ENCODE measurements around the gene RGS19.

RGS19 gene

GRCh38 chr20:64064145-64064698 is 15.1 kb downstream of the RGS19 start:
- no peak for DNase-seq (ENCODE audit: low read depth, low spot score)

DNA sequence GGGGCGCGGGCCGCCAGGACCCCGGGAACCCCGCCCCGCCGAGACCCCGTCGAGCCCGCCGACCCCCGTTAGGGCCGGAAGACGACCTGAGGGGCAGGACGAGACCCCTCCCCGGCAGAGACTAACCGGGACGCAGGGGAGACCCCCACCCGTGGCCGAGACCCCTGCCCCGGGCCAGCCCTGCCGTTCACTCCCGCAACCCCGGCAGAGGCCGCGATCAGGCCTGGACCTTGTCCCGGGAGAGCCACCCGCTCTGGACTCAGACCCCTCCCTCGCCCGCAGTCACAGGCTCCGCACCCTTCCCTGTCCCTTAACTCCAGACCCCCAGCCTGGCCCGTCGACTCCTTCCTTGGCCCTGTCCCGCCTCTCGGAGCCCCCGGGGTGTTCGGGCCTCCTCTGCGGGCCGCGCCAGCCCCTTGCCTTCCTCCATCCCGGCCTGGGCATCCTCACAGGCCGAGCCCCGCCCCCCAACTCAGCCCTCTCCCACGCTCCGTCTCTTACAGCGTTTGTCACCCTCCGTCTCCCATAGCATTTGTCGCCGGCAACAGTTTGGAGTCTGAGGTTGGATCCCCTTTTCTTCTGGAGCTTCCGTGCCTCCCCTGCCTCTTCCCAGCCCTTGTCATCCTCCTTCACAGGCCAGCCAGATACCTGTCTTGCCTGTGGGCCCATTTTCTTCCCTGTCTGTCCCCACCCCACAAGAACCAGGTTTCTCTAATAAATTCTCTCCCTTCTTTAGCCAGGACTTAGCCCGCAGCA is 15.8 kb downstream of the RGS19 start:
- no peak for DNase-seq (ENCODE audit: low read depth, low spot score)

DNA sequence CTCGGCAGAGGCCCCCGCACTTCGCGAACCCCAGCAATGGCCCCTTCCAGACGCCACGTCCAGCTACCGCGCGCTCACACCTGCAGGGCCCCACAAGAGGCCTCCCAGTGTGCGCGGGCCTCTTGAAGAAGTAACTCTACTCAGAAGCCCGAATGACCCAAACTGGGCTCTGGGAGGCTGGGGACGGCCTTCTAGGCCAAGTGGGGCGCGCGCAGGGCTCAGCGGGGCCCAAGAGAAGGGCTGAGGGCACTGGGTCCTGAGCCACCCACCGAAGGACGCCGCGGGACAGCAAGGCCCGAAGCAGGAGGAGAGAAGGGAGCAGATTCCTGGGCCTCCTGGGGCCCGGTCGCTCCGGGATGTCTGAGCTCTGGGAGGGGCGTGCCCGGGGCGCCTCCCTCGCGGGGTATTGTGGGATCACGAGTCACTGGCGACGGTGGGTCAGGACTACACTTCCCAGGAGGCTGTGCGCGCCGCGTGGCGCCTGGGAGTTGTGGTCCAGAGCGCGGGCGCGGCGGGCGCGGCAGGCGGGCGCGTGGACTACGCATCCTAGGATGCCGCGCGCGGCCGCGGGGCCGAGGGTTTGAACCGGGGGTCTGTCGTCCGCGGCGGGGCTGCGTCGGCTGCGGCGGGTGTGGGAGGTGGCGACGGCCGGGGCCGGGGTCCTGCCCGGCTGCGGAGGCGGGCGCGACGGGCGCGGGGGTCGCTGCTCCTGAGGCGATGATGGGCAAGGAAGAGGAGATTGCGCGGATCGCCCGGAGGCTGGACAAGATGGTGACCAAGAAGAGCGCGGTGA is 16.5 kb downstream of the RGS19 start, which contains the start of gene TCEA2:
TCEA2 (plus strand) TSS at position 603 of the 793 bp plus-strand sequence; CDS start at position 718, 115 bp downstream.
- peak; percentile 78 for DNase-seq (ENCODE audit: low read depth, low spot score)

- DNase-seq (ENCODE audit: low read depth, low spot score) = no peak
These were observed 17.1 kb downstream of the RGS19 start for GRCh38 chr20:64062276-64062595.

DNA sequence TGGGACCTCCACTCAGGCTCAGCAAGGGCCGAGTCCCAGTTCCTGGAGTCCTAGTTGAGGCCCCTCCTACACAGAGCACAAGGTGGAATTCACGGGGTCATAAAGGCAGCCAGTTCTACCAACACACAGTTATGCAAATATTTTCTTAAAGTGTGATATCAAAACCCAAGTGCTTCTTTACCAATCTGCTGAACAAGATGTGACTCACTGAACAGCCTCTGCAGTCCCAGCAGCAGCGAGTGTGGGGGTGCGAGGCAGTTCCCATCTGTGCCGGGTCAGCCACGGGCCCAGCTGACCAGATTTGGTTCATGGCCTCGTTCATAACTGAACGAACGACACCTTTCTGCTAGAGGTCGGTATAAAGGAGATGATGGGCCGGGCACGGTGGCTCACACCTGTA is 20.8 kb downstream of the RGS19 start:
- no peak for DNase-seq (ENCODE audit: low read depth, low spot score)

GRCh38 chr20:64057628-64058498 is 21.5 kb downstream of the RGS19 start:
- DNase-seq (ENCODE audit: low read depth, low spot score) = no peak

DNA sequence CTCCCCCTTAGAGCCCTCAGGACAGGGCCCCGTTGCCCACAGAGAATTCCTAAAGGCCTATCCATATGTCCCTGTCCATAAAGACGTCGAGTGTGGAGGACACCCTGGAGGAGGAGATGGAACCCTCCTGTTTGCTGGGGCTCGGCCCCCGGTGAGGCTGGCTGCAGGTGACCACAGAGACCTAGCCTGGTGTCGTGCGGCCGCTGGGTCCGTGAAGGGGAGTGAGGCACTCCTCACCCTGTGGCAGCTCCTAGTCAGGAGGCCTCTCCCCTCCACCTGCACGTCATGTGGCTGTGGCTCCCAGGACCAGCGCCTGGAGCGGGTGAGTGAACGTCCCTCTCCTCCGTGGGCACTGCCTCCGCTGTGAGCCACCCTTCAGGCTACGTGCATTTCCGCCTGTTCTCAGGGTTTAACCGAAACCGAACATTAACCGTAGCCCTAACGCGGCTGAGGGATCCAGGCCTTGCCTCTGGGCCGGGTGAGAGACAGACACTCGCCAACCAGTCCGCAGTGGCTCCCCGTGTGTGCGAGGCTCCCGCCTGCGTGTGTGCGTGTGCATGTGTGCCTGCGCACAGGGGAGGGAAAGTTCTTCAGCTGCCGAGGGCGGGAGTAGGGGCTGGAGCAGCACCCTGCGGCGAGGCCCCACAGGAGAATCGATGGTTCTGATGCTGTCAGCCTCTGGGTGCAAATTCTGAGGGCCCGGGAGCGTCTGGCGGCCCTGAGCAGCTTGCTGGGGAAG is 22.3 kb downstream of the RGS19 start:
- no peak for DNase-seq (ENCODE audit: low read depth, low spot score)

GRCh38 chr20:64056639-64056888 is 22.8 kb downstream of the RGS19 start:
- DNase-seq (ENCODE audit: low read depth, low spot score) = no peak

GRCh38 chr20:64055893-64056638 is 23.3 kb downstream of the RGS19 start:
- DNase-seq (ENCODE audit: low read depth, low spot score) = no peak

DNA sequence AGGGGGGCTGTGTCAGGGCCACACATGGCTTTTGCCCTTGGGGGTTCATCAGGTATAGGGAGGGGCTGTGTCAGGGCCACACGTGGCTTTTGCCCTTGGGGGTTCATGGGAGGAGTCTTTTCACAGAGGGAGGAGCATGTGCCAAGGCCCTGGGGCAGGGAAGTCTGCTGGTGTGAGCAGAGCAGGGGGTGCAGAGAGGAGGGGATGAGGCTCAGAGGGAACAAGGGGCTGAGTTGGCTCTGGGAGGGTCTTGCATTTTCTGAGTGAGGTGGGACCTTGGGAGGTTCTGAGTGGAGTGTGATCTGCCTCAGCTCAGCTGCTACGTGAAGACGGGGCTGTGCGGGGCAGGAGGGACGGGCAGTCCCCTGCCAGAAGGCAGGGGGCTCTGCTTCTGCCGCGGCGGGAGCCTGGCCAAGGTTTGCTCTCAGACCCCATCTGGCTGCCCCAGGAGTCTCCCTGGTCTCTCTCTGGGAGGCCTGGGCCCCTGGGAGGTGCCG is 23.9 kb downstream of the RGS19 start:
- DNase-seq (ENCODE audit: low read depth, low spot score) = no peak

GRCh38 chr20:64053841-64054661 is 25.3 kb downstream of the RGS19 start:
- DNase-seq (ENCODE audit: low read depth, low spot score) = no peak

GRCh38 chr20:64052987-64053840 is 26.1 kb downstream of the RGS19 start:
- no peak for DNase-seq (ENCODE audit: low read depth, low spot score)

DNA sequence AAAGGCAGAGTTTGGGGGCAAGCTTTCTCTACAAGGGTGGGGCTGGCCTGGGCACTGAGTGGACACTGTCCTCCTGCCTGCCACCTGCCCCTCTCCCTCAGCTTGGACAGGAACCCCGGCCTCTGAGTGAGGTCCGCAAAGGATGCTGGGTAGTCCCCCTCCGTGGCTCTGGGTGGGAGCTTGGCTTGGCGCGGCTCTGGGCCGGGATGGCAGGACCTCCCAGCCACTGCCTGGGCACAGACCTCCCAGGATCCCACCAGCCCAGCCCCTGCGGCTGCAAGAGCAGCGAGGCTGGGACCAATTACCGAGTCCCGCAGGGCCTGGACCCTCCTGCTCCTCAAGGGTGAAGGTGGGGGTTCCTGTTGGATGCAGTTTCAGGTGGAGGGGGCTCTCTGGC is 27.0 kb downstream of the RGS19 start:
- DNase-seq (ENCODE audit: low read depth, low spot score) = no peak

DNA sequence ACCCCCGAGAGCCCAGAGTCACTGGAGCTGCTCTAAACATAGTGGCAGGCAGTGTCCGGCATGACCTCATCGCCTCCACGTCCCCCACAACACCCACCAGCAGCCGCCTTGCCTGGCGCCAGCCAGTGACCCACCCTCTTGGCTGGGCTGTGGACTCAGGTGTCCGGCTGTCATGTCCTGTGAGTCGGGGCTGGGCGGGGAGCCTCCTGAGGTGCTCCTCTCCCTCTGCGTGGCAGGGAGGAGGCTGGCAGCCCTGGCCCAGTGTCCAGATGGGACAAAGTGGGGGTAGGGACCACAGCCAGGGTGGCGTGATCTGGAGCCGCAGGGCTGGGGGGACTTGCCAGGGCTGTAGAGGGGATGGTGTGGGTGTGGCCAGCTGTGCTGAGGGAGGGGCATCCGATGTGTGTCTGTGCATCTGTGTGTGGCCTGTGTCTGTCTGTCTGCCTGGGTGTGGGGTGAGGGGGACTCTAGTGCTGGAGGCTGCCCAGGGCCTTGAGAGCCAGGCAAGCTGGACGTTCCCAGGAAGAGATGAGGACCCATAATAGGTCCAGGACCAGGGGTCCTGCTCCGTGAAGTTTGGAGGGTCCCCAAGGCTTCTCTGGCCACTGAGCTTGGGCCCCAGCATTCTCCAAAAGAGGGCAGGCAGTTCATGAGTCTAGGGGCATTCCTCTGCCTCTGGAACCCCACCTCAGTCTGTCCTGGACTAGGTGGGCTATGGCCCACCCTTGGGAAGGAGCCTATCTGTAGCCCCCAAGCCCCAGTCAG is 27.6 kb downstream of the RGS19 start:
- no peak for DNase-seq (ENCODE audit: low read depth, low spot score)

GRCh38 chr20:64051033-64051452 is 28.3 kb downstream of the RGS19 start:
- no peak for DNase-seq (ENCODE audit: low read depth, low spot score)

DNA sequence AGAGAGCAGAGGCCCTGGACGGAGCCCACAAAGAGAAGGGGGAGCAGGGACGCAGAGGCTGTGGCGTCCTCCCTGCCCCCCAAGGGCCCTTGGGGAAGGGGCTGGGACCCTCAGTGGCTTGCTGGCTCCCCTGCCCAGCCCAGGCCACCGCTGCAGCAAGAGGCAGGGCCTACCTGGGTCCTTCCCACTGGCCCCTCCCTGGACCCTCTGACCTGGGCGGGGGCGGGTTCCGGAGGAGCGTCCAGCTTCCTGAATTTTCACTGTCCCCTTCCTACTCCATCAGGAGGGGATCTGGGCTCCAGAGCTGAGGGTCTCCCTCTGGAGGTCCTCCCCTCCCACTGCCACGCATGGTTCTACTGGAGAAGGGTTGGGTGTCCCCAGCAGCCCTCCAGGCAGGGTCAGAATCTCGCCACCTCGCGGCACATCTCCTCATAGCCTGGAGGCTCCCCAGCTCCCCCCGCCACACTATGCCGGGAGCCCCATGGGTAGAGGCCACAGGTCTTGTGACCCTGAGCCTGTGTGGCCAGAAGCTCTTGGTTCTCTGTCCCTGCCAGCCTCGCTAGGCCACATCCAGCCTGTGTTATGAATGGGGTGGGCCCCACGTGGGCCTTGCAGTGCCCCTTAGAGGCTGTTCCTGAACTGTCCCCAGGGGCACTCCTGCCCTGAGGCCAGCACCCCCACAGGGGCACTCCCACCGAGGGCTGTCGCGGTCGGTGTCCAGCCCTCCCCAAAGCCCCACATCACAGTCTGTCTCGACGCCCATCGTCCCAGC is 28.9 kb downstream of the RGS19 start:
- no peak for DNase-seq (ENCODE audit: low read depth, low spot score)

DNA sequence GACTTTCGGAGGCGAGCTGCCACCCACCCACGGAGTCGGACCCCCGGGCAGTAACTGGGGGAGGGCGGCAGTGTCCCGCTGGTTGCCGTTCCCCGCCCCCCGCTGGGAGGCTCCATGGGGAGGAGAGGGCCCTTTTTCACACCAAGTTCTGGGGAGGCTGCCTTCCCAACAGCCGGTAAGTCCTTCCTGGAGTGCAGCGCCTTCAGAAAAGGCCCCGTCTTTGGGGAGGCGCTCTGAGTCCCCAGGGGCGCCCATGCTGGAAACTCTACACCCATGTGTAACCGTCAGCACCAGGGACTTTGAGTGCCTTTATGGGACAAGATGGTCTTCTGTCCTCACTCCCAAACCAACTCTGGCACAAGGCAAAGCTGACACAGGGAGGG is 29.4 kb downstream of the RGS19 start:
- no peak for DNase-seq (ENCODE audit: low read depth, low spot score)
